NB4 (cell line): Measurements from ENCODE around the gene ST6GALNAC3.

Source experiments
- MAX ChIP-seq: IDR thresholded peaks from 2 replicates; pipeline ENCODE4 v1.6.1; 2011; ENCODE audit warnings: low read depth, low read length
- MYC ChIP-seq: IDR thresholded peaks from 2 replicates; pipeline ENCODE4 v1.6.1; 2011; ENCODE audit warnings: low read depth, low read length
- POLR2A ChIP-seq: IDR thresholded peaks from 2 replicates; pipeline ENCODE4 v1.6.1; 2011; ENCODE audit warnings: mild to moderate bottlenecking; ENCODE audit not compliant: insufficient read length; ENCODE audit errors: extremely low read depth
- TF ChIP-seq, protein P1 (sequence below): IDR thresholded peaks from one replicate; pipeline ENCODE4 v1.5.1; 2012; ENCODE audit warnings: low read depth, low read length

- TF ChIP-seq POLR2A (no peak), MYC (no peak), MAX (no peak)
- TF ChIP-seq, protein P1, sequence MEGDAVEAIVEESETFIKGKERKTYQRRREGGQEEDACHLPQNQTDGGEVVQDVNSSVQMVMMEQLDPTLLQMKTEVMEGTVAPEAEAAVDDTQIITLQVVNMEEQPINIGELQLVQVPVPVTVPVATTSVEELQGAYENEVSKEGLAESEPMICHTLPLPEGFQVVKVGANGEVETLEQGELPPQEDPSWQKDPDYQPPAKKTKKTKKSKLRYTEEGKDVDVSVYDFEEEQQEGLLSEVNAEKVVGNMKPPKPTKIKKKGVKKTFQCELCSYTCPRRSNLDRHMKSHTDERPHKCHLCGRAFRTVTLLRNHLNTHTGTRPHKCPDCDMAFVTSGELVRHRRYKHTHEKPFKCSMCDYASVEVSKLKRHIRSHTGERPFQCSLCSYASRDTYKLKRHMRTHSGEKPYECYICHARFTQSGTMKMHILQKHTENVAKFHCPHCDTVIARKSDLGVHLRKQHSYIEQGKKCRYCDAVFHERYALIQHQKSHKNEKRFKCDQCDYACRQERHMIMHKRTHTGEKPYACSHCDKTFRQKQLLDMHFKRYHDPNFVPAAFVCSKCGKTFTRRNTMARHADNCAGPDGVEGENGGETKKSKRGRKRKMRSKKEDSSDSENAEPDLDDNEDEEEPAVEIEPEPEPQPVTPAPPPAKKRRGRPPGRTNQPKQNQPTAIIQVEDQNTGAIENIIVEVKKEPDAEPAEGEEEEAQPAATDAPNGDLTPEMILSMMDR = no peak
Observed at GRCh38 chr1:76507376-76507775, 432.8 kb downstream of the ST6GALNAC3 start.
